Activated CD8-positive, alpha-beta memory T cell treated with anti-CD3 and anti-CD28 coated beads, Interleukin-2, amount 50 U/mL, for 48 hours (primary cell): ENCODE results near the gene RNASEH2C.
"Not testable (repeated sequence)": the region's sequence is repeated elsewhere in the genome, so short reads cannot be mapped to it uniquely, and the experiment has no call there.

ENCODE experiments used
- DNase-seq: peaks from one replicate; pipeline ENCODE4 v3.0.0-alpha.2; 2020

The RNASEH2C gene

GRCh38 chr11:65716774-65717405 lies 3.7 kb downstream of the RNASEH2C start:
- DNase-seq = no peak

DNA sequence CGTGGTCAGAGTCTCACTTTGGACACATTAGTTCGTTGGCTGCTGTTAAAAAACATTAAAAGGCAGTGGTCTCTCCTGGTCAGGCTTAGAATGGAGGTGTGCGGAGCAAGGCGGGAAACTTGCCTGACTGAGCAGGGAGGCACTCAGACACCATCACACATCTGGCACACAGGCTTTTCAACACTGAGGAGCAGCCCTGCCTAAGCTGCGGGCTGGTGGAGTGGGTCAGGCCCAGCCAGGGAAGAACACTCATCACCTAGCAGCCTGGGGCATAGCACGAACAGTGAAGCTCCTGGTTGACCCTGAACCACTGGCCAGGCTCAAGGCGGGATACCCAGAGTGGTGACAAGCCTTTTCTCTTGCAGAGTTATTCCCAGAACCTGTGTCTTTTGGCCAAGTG lies 4.3 kb downstream of the RNASEH2C start:
- no peak for DNase-seq

DNA sequence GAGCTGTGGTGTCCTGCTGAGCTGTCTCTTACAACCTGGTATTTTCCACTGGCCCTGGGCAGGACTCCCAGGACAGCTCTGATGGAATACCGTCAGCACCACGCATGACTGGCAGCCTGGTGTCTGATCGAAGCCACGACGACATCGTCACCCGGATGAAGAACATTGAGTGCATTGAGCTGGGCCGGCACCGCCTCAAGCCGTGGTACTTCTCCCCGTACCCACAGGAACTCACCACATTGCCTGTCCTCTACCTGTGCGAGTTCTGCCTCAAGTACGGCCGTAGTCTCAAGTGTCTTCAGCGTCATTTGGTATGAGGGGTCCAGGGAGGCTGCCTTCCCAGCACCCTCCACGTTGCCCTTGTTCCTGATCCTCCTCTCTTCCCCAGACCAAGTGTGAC lies 6.2 kb downstream of the RNASEH2C start:
- DNase-seq = no peak

- no peak for DNase-seq
These were observed 7.2 kb downstream of the RNASEH2C start for GRCh38 chr11:65713212-65713969.

DNA sequence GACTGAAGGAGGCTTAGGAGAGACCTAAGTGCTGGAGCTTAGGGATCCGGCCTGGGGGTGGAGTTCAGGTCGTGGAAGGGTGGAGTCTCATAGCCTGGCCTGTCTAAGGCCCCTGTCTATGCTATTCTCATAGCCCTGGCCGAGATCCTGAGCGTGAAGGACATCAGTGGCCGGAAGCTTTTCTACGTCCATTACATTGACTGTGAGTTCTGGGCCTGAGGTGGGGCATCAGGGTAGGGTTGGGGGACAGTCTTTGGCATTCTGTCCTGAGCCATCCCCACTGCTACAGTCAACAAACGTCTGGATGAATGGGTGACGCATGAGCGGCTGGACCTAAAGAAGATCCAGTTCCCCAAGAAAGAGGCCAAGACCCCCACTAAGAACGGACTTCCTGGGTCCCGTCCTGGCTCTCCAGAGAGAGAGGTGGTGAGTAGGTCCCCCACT lies 7.9 kb downstream of the RNASEH2C start:
- DNase-seq = no peak

DNA sequence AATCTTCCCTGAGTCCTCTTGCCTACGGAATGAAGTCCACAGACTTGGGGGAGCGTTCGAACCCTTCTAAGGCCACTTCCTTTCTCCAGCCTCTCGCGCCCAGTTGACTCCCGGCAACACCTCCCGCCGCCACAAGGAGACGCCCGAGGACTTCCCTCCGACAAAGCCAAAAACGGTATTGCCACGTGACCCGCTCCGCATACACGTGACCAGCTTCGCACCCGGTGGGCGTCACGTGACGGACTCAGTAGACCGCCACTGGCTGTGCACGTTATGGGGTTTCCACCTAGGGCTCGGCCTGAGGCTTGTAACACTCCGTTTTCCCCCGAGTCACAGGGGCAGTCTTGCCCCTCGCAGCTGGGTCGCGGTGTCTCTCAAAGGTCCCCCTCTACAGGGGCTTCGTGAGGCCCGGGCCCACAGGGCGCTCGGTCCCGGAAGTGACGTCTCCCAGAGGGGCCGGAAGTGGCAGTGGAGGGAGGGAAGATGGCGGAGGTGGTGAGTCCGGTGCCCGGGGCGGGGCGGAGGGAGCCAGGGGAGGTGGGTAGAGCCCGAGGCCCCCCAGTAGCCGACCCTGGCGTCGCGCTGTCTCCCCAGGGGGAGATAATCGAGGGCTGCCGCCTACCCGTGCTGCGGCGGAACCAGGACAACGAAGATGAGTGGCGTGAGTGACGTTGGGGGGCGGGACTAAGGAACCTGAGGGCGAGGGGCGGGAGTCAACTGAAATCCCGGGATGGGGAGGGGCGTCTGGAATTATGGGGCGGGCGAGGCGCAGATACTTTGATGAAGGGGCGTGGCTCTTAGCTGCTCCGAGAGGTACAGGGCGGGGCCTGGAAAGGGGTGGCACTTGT lies 8.6 kb downstream of the RNASEH2C start, which contains the start of gene KAT5:
Gene KAT5, plus strand, starts transcription at position 468 of the 848 bp plus-strand sequence. Its CDS starts 16 bp downstream, at position 484.
- DNase-seq = peak; percentile 98

DNA sequence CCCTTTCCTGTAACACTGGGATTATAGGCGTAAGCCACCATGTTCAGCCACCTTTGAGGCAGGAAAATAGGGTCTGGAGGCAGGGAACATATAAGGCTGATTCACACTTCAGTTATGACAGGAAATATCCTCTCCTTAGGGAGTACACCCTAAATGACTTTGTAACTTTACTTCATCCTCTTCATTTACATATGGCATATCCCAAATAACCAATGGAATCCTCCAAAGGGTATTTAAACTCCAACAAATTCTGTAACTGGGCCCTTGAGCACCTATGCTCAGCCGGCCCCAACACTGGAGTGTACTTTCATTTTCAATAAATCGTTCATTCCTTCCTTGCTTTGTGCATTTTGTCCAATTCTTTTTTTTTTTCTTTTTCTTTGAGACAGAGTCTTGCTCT lies 10.2 kb downstream of the RNASEH2C start:
- DNase-seq = no peak

DNA sequence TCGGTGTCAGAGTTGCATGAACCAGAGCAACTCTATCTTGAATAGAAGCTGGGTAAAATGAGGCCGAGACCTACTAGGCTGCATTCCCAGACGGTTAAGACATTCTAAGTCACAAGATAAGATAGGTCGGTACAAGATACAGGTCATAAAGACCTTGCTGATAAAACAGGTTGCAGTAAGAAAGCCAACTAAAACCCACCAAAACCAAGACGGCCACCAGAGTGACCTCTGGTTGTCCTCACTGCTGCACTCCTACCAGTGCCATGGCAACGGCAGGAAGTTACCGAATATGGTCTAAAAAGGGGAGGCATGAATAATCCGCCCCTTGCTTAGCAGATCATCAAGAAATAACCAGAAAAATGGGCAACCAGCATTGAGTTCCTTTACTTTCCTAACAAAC lies 10.9 kb downstream of the RNASEH2C start:
- no peak for DNase-seq

GRCh38 chr11:65708451-65708850 lies 12.1 kb downstream of the RNASEH2C start:
- DNase-seq = no peak

GRCh38 chr11:65707002-65707401 lies 13.6 kb downstream of the RNASEH2C start:
- not testable (repeated sequence) for DNase-seq

- DNase-seq = peak; percentile 83
These were observed 14.3 kb downstream of the RNASEH2C start for GRCh38 chr11:65706303-65706763.

DNA sequence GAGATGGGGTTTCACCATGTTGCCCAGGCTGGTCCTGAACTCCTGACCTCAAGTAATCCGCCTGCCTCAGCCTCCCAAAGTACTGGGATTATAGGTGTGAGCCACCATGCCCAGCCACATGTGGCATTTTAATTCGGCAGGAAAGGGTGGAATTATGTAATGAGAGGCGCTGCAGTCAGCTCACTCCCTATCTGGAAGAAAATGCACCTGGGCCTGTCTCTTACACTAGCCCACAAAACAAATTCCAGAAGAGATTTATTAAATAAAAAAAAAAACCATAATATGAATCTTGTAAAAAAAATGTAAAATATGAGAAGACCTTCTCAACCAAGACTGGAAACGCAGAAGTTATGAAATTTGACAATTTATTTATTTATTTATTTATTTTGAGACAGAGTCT lies 16.8 kb downstream of the RNASEH2C start:
- no peak for DNase-seq

DNA sequence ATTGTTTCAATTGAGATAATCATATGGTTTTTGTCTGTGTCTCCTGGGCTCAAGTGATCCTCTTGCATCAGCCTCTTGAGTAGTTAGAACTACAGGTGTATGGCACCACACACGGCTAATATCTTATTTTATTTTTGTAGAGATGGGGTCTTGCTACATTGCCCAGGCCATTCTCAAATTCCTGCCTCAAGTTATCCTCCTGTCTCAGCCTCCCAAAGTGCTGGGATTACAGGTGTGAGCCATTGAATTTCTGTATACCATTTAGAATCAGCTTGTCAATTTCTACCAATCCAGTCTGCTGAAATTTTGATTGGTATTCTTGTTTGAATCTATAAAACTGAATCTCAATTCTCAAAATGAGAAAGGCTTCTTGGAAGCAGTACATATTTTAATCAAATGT lies 18.9 kb downstream of the RNASEH2C start:
- no peak for DNase-seq

DNA sequence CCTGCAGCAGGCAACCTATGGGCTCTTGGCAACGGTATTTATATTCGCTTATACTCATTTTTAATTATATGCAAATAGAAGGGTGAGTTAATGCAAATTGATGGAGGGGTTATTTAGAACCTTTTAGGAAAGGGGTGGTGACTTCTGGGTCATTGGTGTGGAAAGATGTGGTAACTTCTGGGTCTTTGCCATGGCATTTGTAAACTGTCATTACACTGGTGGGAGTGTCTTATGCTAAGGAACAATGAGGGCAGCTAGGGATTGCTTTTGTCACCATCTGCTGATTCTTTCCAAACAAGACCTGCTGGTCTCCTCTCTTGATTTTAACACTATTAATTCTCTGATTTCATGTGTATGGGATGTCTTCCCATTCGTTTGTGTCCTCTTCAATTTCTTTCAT lies 20.2 kb downstream of the RNASEH2C start:
- no peak for DNase-seq

GRCh38 chr11:65699306-65699705 lies 21.3 kb downstream of the RNASEH2C start:
- no peak for DNase-seq

GRCh38 chr11:65698205-65698604 lies 22.4 kb downstream of the RNASEH2C start:
- DNase-seq = no peak

GRCh38 chr11:65696802-65697552 lies 23.6 kb downstream of the RNASEH2C start:
- DNase-seq = no peak

GRCh38 chr11:65695459-65696241 lies 24.9 kb downstream of the RNASEH2C start:
- no peak for DNase-seq

- no peak for DNase-seq
These were observed 28.2 kb downstream of the RNASEH2C start for GRCh38 chr11:65692367-65692766.

- DNase-seq = not testable (repeated sequence)
These were observed 28.8 kb downstream of the RNASEH2C start for GRCh38 chr11:65691847-65692246.

DNA sequence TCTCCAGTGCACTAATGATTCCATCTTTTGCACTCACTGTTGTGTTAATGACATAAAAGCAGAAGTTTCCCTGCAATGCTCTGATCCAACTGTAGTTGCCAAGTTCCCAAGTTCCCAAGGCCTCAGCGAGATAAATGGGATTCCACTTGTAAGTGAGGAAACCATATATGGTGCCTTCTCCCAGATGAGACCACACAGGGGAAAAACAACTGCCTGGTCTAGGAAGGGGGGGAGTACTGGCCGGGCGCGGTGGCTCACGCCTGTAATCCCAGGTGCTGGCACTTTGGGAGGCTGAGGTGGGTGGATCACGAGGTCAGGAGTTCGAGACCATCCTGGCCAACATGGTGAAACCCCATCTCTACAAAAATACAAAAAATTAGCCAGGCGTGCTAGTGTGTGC lies 34.6 kb downstream of the RNASEH2C start:
- no peak for DNase-seq

GRCh38 chr11:65683480-65683879 lies 37.1 kb downstream of the RNASEH2C start:
- not testable (repeated sequence) for DNase-seq
